Osteoblast (primary cell): ENCODE data around the gene SERINC5. TPM values are rescaled to one million over a fixed set of nuclear protein-coding genes. Genes with fewer than 3 reads are reported as not detected.

ENCODE experiments used
- DNase-seq: peaks from one replicate; pipeline ENCODE4 v3.0.0; 2011; ENCODE audit warnings: low spot score, mixed read lengths; ENCODE audit not compliant: insufficient read length; ENCODE audit errors: missing footprints
- H2AFZ ChIP-seq: 2 replicates; pipeline ENCODE4 v1.6.0; 2011; ENCODE audit warnings: mild to moderate bottlenecking, low read length
- H3K27ac ChIP-seq: 2 replicates; pipeline ENCODE4 v1.5.1; 2011; ENCODE audit warnings: mild to moderate bottlenecking, low read depth, low read length, moderate library complexity
- H3K27me3 ChIP-seq: 2 replicates; pipeline ENCODE4 v1.6.0; 2012; ENCODE audit warnings: mild to moderate bottlenecking, control low read depth, inconsistent platforms, low read length, moderate library complexity; ENCODE audit not compliant: insufficient read depth
- H3K36me3 ChIP-seq: 2 replicates; pipeline ENCODE4 v1.5.1; 2011; ENCODE audit warnings: mild to moderate bottlenecking, low read length, control low read depth, moderate library complexity; ENCODE audit not compliant: insufficient read depth
- H3K4me1 ChIP-seq: 2 replicates; pipeline ENCODE4 v1.5.1; 2011; ENCODE audit warnings: mild to moderate bottlenecking, low read length, control low read depth, moderate library complexity; ENCODE audit not compliant: insufficient read depth
- H3K4me2 ChIP-seq: 2 replicates; pipeline ENCODE4 v1.6.0; 2011; ENCODE audit warnings: mild to moderate bottlenecking, low read length; ENCODE audit not compliant: insufficient read depth
- H3K4me3 ChIP-seq: fragments of 200-600 bp; sonication (generic); 3 replicates; pipeline ENCODE4 v1.5.1; 2012; ENCODE audit warnings: mild to moderate bottlenecking, low read length, inconsistent platforms; ENCODE audit not compliant: insufficient read depth
- H3K79me2 ChIP-seq: 2 replicates; pipeline ENCODE4 v1.6.0; 2012; ENCODE audit warnings: mild to moderate bottlenecking, low read length, control low read depth, inconsistent platforms; ENCODE audit not compliant: insufficient read depth
- H3K9me3 ChIP-seq: 2 replicates; pipeline ENCODE4 v1.5.1; 2011; ENCODE audit warnings: low read depth, low read length, control low read depth
- H4K20me1 ChIP-seq: 2 replicates; pipeline ENCODE4 v1.6.0; 2012; ENCODE audit warnings: mild to moderate bottlenecking, low read length, control low read depth; ENCODE audit not compliant: insufficient read depth
- total RNA-seq: library from RNA; depleted of rRNA; stranded (reverse); fragments of >200 nt; gene quantifications from 2 replicates; pipeline ENCODE4 v1.2.3, GENCODE V29; 2012
- TF ChIP-seq, protein P1 (sequence below): IDR thresholded peaks from 2 replicates; pipeline ENCODE4 v1.5.1; 2011; ENCODE audit warnings: mild to moderate bottlenecking, low read depth, low read length, moderate library complexity; ENCODE audit errors: extremely low read depth

Gene SERINC5
- total RNA-seq, 1 donor: 96.3 TPM

DNA sequence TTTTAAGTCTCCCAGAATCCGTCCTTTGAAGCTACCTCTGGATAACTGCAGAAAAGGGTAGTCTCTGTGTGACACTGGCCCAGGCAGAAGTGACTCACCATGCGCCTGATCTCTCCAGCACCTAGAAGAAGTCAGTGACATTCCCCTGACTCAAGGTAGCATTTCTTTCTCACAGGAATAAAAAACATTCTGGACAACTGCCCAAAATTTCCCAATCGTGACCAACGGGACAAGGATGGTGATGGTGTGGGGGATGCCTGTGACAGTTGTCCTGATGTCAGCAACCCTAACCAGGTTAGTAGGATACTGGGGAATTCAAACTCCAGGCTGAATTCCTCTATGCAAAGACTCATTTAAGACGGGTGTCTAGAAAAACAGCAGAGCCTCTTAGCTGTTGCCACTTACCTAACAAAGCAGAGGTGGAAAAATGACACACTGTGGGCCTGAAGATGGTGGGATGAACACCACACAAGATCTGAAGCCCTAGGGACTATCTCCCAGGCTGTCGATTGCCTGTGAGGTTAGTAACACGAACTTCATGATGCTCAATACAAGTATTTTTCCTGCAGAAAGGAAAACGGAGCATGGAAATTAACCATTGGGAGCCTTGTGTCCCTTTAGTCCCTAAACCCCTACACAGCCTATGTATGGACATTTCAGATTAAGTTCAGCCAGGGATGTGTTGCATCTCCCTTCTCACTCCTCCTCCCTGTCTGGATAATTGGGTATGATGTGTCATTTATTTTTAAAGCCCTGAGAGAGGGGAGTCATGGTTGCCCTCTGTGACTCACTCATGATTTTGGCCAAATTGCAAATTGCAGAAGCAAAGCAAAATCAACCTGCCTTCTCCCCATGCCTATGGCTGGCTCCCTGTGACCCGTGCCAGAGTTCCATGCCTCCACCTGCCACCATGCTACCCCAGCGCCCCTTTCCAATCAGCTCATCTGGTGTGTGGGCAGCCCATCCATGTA lies 183.5 kb downstream of the SERINC5 start:
- no peak overlapping the region for H2AFZ ChIP-seq
- DNase-seq: peak; percentile 87
- peaks cover 15% of the 10 kb centered on the region for H3K4me1 ChIP-seq
- no peak overlapping the region for H3K4me3 ChIP-seq
- H3K4me2 ChIP-seq: no peak overlapping the region
- no peaks in the 10 kb centered on the region for H3K27me3 ChIP-seq
- no peaks in the 10 kb centered on the region for H3K36me3 ChIP-seq
- H3K9me3 ChIP-seq: no peaks in the 10 kb centered on the region
- no peak overlapping the region for H3K27ac ChIP-seq
- TF ChIP-seq, protein P1, sequence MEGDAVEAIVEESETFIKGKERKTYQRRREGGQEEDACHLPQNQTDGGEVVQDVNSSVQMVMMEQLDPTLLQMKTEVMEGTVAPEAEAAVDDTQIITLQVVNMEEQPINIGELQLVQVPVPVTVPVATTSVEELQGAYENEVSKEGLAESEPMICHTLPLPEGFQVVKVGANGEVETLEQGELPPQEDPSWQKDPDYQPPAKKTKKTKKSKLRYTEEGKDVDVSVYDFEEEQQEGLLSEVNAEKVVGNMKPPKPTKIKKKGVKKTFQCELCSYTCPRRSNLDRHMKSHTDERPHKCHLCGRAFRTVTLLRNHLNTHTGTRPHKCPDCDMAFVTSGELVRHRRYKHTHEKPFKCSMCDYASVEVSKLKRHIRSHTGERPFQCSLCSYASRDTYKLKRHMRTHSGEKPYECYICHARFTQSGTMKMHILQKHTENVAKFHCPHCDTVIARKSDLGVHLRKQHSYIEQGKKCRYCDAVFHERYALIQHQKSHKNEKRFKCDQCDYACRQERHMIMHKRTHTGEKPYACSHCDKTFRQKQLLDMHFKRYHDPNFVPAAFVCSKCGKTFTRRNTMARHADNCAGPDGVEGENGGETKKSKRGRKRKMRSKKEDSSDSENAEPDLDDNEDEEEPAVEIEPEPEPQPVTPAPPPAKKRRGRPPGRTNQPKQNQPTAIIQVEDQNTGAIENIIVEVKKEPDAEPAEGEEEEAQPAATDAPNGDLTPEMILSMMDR: no peak
- no peaks in the 10 kb centered on the region for H4K20me1 ChIP-seq
- no peaks in the 10 kb centered on the region for H3K79me2 ChIP-seq

DNA sequence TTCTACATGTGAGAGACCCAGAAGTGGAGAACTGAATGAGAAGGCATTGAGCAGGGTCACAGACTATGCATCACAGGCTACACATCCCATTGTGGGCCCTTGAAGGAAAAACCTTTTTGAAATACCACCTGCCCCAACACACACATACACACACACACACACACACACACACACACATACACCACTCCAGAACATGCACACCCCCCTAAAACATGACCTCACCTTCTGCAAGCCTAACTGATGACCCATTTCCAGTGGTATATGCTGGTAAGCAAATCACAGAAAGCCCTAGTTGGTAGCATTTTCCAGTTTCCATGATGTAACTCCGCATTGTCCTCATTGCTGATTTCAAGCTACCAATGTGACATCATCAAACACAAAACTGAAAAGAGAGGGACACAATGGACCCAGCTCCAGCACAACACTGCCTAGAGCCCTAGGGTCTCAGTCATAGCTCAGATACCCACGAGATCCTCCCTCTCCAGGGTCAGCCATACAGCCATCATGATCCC lies 184.3 kb downstream of the SERINC5 start:
- Histone ChIP-seq H3K4me1 (peaks cover 15% of the 10 kb centered on the region), H3K4me2 (no peak overlapping the region), H3K4me3 (no peak overlapping the region), H3K79me2 (no peaks in the 10 kb centered on the region), H3K36me3 (no peaks in the 10 kb centered on the region), H3K27me3 (peaks cover 3% of the 10 kb centered on the region), H4K20me1 (no peaks in the 10 kb centered on the region), H3K9me3 (no peaks in the 10 kb centered on the region), H2AFZ (no peak overlapping the region), H3K27ac (no peak overlapping the region)
- TF ChIP-seq, protein P1: no peak
- no peak for DNase-seq

DNA sequence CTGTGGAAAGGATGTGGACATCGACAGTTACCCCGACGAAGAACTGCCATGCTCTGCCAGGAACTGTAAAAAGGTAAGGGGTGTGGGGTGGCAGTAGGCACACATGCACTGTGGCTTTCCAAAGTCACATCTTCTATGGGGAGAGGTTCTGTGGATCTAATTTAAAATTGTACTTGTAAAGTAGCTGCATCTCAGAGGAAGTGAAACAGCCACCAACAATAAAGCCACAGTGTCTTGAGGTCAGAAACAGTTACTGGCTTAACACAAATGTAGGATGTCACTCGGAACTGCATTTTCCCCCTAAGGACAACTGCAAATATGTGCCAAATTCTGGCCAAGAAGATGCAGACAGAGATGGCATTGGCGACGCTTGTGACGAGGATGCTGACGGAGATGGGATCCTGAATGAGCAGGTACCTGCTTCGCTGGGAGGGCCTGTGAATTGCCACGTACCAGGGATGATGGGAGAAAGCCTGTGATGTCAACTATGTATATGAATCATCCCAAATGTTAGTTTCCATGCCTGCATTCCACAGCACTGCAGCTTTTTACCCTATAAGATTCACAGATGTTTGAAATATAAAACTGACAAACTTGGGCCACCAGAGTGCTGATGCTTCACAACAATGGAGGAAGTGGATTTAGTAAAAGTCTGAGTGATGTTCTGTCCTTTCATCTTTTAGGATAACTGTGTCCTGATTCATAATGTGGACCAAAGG lies 185.4 kb downstream of the SERINC5 start:
- no peak for DNase-seq
- H3K4me2 ChIP-seq: no peak overlapping the region
- H3K9me3 ChIP-seq: no peaks in the 10 kb centered on the region
- H3K4me1 ChIP-seq: peaks cover 15% of the 10 kb centered on the region
- H3K36me3 ChIP-seq: no peaks in the 10 kb centered on the region
- H4K20me1 ChIP-seq: no peaks in the 10 kb centered on the region
- peak overlapping the region; percentile 7 for H2AFZ ChIP-seq
- H3K4me3 ChIP-seq: no peak overlapping the region
- TF ChIP-seq, protein P1: no peak
- no peaks in the 10 kb centered on the region for H3K79me2 ChIP-seq
- H3K27me3 ChIP-seq: peaks cover 3% of the 10 kb centered on the region
- H3K27ac ChIP-seq: no peak overlapping the region

DNA sequence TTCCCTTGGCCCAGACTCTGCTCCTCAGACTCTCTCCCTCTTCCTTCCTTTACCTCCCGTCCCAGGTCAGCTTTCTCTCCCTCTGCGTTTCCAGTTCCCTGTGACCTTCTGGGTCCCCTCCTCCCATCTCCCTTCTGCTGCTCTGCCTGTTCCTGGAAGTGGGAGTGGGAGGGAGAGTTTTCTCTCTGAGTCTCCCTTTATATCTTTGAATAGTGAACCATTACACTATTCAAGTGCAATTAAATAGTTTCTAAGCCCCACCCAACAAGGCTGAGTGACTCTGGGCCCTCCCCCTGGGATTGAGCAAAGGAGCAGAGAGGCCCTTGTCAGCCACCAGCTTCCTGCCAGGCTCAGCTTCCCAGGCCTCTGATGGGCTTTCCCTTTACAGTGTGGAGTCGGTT lies 185.9 kb downstream of the SERINC5 start:
- H3K4me3 ChIP-seq: no peak overlapping the region
- peaks cover 5% of the 10 kb centered on the region for H3K27me3 ChIP-seq
- no peaks in the 10 kb centered on the region for H3K9me3 ChIP-seq
- no peaks in the 10 kb centered on the region for H3K36me3 ChIP-seq
- H4K20me1 ChIP-seq: no peaks in the 10 kb centered on the region
- TF ChIP-seq, protein P1: no peak
- no peaks in the 10 kb centered on the region for H3K79me2 ChIP-seq
- no peak overlapping the region for H3K27ac ChIP-seq
- no peak for DNase-seq
- H3K4me2 ChIP-seq: no peak overlapping the region
- H3K4me1 ChIP-seq: peaks cover 15% of the 10 kb centered on the region
- peak overlapping the region; percentile 7 for H2AFZ ChIP-seq
